MM.1S (cell line): Measurements from ENCODE around the gene FAF1.

Experiments
- DNase-seq: peaks from one replicate; pipeline ENCODE4 v3.0.0-alpha.2; 2015
- H2AFZ ChIP-seq: fragments of 300-600 bp; sonication (generic); 2 replicates; pipeline ENCODE4 v1.6.0; 2016; ENCODE audit warnings: antibody characterized with exemption, low read length
- H3F3A ChIP-seq: fragments of 300-600 bp; sonication (generic); 2 replicates; pipeline ENCODE4 v1.6.1; 2016; ENCODE audit warnings: mild to moderate bottlenecking, antibody characterized with exemption, low read length, moderate library complexity, mixed read lengths; ENCODE audit not compliant: insufficient read depth
- H3K27ac ChIP-seq: fragments of 300-600 bp; sonication (generic); 2 replicates; pipeline ENCODE4 v1.5.1; 2016; ENCODE audit warnings: mild to moderate bottlenecking, low read length
- H3K27me3 ChIP-seq: fragments of 300-600 bp; sonication (generic); replicated peaks from 2 replicates; pipeline ENCODE4 v1.6.0; 2016; ENCODE audit warnings: low read length; ENCODE audit not compliant: insufficient read depth
- H3K36me3 ChIP-seq: fragments of 300-600 bp; sonication (generic); replicated peaks from 2 replicates; pipeline ENCODE4 v1.6.1; 2016; ENCODE audit warnings: mild to moderate bottlenecking, low read length, mixed read lengths; ENCODE audit not compliant: insufficient read depth
- H3K4me1 ChIP-seq: fragments of 300-600 bp; sonication (generic); 2 replicates; pipeline ENCODE4 v1.6.1; 2016; ENCODE audit warnings: low read length, mixed read lengths
- H3K4me2 ChIP-seq: fragments of 300-600 bp; sonication (generic); 2 replicates; pipeline ENCODE4 v1.6.0; 2016; ENCODE audit warnings: low read depth, low read length
- H3K4me3 ChIP-seq: fragments of 300-600 bp; sonication (generic); 2 replicates; pipeline ENCODE4 v1.5.1; 2016; ENCODE audit warnings: low read length, mixed read lengths
- H3K79me2 ChIP-seq: fragments of 300-600 bp; sonication (generic); 2 replicates; pipeline ENCODE4 v1.6.1; 2016; ENCODE audit warnings: mixed run types, low read length, mixed read lengths
- H3K9ac ChIP-seq: fragments of 300-600 bp; sonication (generic); 2 replicates; pipeline ENCODE4 v1.6.1; 2016; ENCODE audit warnings: low read length, mixed read lengths
- H3K9me2 ChIP-seq: fragments of 300-600 bp; sonication (generic); replicated peaks from 2 replicates; pipeline ENCODE4 v1.6.1; 2016; ENCODE audit warnings: mild to moderate bottlenecking, low read length, mixed read lengths; ENCODE audit not compliant: insufficient read depth
- H3K9me3 ChIP-seq: fragments of 300-600 bp; sonication (generic); replicated peaks from 2 replicates; pipeline ENCODE4 v1.6.1; 2016; ENCODE audit warnings: mild to moderate bottlenecking, low read length, mixed read lengths; ENCODE audit not compliant: insufficient read depth
- H4K20me1 ChIP-seq: fragments of 300-600 bp; sonication (generic); 2 replicates; pipeline ENCODE4 v1.6.1; 2016; ENCODE audit warnings: mild to moderate bottlenecking, low read length, moderate library complexity, mixed read lengths; ENCODE audit not compliant: insufficient read depth
- EZH2 ChIP-seq: fragments of 300-600 bp; sonication (generic); optimal IDR thresholded peaks from 2 replicates; pipeline ENCODE3; 2017; ENCODE audit warnings: low read depth, mild to moderate bottlenecking, antibody characterized with exemption, low read length, mixed read lengths
- EZH2phosphoT487 ChIP-seq: fragments of 300-600 bp; sonication (generic); IDR thresholded peaks from 2 replicates; pipeline ENCODE4 v1.6.1; 2018; ENCODE audit warnings: antibody characterized with exemption, low read length
- TF ChIP-seq, protein P1 (sequence below): fragments of 300-600 bp; sonication (generic); IDR thresholded peaks from 2 replicates; pipeline ENCODE4 v1.5.1; 2016; ENCODE audit warnings: antibody characterized with exemption, low read length, mixed read lengths

Gene FAF1

DNA sequence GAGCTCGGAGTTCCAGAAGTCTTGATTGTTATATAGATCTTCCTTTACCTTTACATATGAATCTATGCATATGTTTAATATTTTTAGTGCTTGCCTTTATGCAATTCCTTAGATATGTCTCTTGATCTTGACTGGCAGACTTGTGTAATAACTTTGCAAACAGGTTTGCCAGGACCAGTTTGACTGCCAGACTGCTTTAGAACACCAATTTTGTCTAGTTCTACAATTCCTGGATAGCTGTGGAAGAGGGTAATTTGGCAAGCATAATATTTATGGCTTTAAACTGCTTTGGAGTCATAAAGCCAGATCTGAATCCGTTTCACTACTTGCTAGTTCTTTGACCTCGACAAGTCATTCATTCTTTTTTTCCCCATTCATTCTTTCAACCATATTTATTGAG is 250.0 kb downstream of the FAF1 start:
- Histone ChIP-seq H3K9me2 (no peaks in the 10 kb centered on the region), H2AFZ (no peak overlapping the region), H3K36me3 (no peaks in the 10 kb centered on the region), H3K4me3 (no peak overlapping the region), H3K27ac (no peak overlapping the region), H3F3A (no peaks in the 10 kb centered on the region), H3K4me2 (no peak overlapping the region), H3K9me3 (no peaks in the 10 kb centered on the region), H3K9ac (no peak overlapping the region), H3K27me3 (no peaks in the 10 kb centered on the region), H3K79me2 (no peaks in the 10 kb centered on the region), H3K4me1 (no peaks in the 10 kb centered on the region), H4K20me1 (no peaks in the 10 kb centered on the region)
- no peak for DNase-seq
- TF ChIP-seq, protein P1, sequence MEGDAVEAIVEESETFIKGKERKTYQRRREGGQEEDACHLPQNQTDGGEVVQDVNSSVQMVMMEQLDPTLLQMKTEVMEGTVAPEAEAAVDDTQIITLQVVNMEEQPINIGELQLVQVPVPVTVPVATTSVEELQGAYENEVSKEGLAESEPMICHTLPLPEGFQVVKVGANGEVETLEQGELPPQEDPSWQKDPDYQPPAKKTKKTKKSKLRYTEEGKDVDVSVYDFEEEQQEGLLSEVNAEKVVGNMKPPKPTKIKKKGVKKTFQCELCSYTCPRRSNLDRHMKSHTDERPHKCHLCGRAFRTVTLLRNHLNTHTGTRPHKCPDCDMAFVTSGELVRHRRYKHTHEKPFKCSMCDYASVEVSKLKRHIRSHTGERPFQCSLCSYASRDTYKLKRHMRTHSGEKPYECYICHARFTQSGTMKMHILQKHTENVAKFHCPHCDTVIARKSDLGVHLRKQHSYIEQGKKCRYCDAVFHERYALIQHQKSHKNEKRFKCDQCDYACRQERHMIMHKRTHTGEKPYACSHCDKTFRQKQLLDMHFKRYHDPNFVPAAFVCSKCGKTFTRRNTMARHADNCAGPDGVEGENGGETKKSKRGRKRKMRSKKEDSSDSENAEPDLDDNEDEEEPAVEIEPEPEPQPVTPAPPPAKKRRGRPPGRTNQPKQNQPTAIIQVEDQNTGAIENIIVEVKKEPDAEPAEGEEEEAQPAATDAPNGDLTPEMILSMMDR, result no peak
- no peak for TF ChIP-seq EZH2phosphoT487
- no peak for TF ChIP-seq EZH2

- H3K4me2 ChIP-seq, result no peak overlapping the region
- H3K9me2 ChIP-seq, result no peaks in the 10 kb centered on the region
- H3K4me1 ChIP-seq, result no peaks in the 10 kb centered on the region
- H4K20me1 ChIP-seq, result no peaks in the 10 kb centered on the region
- no peak overlapping the region for H3K9ac ChIP-seq
- H3F3A ChIP-seq, result no peaks in the 10 kb centered on the region
- H3K27ac ChIP-seq, result no peak overlapping the region
- H3K79me2 ChIP-seq, result no peaks in the 10 kb centered on the region
- no peak overlapping the region for H2AFZ ChIP-seq
- H3K9me3 ChIP-seq, result no peaks in the 10 kb centered on the region
- DNase-seq, result no peak
- no peaks in the 10 kb centered on the region for H3K36me3 ChIP-seq
- no peak for TF ChIP-seq EZH2
- TF ChIP-seq, protein P1, result no peak
- no peak for TF ChIP-seq EZH2phosphoT487
- no peak overlapping the region for H3K4me3 ChIP-seq
- no peaks in the 10 kb centered on the region for H3K27me3 ChIP-seq
These were observed 252.2 kb downstream of the FAF1 start for GRCh38 chr1:50707824-50708223.

DNA sequence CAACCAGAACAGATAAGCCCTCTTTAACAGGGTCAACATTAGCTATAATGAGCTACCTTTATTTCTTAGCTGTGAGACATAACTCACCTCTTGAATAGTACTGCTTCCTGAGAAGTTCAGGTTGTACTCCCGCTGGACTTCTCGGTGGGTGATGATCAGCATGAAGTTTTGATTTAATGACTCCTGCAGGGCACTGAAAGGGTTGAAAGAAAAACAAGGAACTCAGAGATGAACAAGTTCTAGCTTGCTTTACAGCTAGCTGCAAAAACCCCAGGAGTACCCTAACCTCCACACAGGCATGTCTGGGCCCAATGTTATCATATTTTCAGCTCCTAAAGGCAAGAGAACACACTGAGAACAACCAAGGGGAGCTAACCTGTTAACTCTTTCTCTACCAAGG is 254.4 kb downstream of the FAF1 start:
- Histone ChIP-seq H3F3A (no peaks in the 10 kb centered on the region), H3K9me2 (no peaks in the 10 kb centered on the region), H2AFZ (no peak overlapping the region), H3K4me1 (no peaks in the 10 kb centered on the region), H4K20me1 (no peaks in the 10 kb centered on the region), H3K9me3 (no peaks in the 10 kb centered on the region), H3K4me2 (no peak overlapping the region), H3K36me3 (no peaks in the 10 kb centered on the region), H3K27ac (no peak overlapping the region), H3K9ac (no peak overlapping the region), H3K27me3 (no peaks in the 10 kb centered on the region), H3K4me3 (no peak overlapping the region), H3K79me2 (no peaks in the 10 kb centered on the region)
- TF ChIP-seq EZH2phosphoT487 (no peak), EZH2 (no peak)
- TF ChIP-seq, protein P1, result no peak
- no peak for DNase-seq

- Histone ChIP-seq H3K4me2 (no peak overlapping the region), H3K27me3 (no peaks in the 10 kb centered on the region), H3F3A (no peaks in the 10 kb centered on the region), H3K79me2 (no peaks in the 10 kb centered on the region), H3K9me3 (no peaks in the 10 kb centered on the region), H3K9me2 (no peaks in the 10 kb centered on the region), H2AFZ (no peak overlapping the region), H3K4me1 (no peaks in the 10 kb centered on the region), H3K36me3 (no peaks in the 10 kb centered on the region), H4K20me1 (no peaks in the 10 kb centered on the region), H3K27ac (no peak overlapping the region), H3K4me3 (no peak overlapping the region), H3K9ac (no peak overlapping the region)
- TF ChIP-seq, protein P1, result no peak
- TF ChIP-seq EZH2 (no peak), EZH2phosphoT487 (no peak)
- no peak for DNase-seq
These were observed 255.0 kb downstream of the FAF1 start for GRCh38 chr1:50705041-50705440.
